ENCODE data around the gene DYRK1A.

Gene DYRK1A

DNA sequence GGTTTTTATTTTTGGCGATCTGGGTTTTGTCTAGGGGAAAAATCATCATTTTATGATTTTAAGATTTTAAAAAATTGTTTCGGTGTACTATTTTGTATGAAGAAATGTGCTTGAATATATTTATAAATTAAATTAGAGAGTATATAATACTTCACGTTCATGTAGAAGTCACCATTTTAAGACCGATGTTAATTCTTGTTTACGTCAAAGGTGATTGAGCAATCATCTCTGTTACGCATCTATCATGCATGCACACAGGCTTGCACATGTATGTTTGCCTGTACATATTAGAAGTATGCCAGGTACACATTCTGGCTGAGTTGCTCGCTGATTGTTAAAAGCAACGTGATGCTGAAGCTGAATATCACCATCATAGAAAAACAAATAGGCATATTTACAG is 54.7 kb downstream of the DYRK1A start:
- no peak for DNase-seq

- no peak for DNase-seq
These were observed 55.8 kb downstream of the DYRK1A start for GRCh38 chr21:37422382-37422781.

GRCh38 chr21:37423103-37423502 is 56.5 kb downstream of the DYRK1A start:
- no peak for DNase-seq

GRCh38 chr21:37424396-37424795 is 57.8 kb downstream of the DYRK1A start:
- DNase-seq = no peak

- DNase-seq = no peak
These were observed 58.4 kb downstream of the DYRK1A start for GRCh38 chr21:37425001-37425400.

- no peak for DNase-seq
These were observed 59.1 kb downstream of the DYRK1A start for GRCh38 chr21:37425684-37426083.

DNA sequence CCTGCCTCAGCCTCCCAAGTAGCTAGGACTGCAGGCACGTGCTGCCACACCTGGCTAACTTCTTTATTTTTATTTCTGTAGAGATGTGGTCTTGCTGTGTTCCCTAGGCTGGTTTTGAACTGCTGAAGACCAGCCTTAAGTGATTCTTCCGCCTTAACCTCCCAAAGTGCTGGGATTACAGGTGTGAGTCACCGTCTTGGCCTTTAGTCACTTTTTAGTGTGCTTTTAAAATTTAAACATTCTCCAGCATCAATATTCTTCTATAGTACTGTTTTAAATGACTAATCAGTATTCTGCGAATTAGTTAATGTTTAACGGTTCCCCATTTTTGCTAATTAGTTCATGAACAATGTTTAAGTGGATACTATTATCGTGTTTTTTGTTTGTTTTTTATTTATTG is 60.6 kb downstream of the DYRK1A start:
- no peak for DNase-seq

GRCh38 chr21:37429356-37429755 is 62.8 kb downstream of the DYRK1A start:
- DNase-seq = no peak

- no peak for DNase-seq
These were observed 63.7 kb downstream of the DYRK1A start for GRCh38 chr21:37430184-37430821.

- no peak for DNase-seq
These were observed 64.7 kb downstream of the DYRK1A start for GRCh38 chr21:37431243-37431642.

- DNase-seq = no peak
These were observed 66.3 kb downstream of the DYRK1A start for GRCh38 chr21:37432710-37433455.

- no peak for DNase-seq
These were observed 66.9 kb downstream of the DYRK1A start for GRCh38 chr21:37433456-37433840.

DNA sequence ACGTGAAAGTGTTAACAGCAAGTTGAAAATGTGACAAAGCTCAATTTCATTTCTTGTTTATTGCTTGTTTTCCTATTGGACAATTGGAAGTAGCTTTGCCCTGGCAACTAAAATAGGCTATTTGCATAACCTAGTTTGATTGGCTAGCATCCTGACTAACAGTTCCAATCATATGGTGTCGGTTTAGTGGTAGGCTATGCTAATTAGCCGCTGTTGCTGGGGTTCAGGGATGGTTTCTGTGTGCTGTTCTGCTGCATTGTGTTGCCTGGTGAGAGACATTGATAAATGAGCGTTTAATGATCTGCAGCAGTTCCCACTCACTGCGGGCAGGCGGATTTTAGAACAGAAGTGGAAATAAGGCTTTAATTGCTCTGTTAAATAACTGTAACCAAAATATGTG is 68.5 kb downstream of the DYRK1A start:
- DNase-seq = peak; percentile 28

DNA sequence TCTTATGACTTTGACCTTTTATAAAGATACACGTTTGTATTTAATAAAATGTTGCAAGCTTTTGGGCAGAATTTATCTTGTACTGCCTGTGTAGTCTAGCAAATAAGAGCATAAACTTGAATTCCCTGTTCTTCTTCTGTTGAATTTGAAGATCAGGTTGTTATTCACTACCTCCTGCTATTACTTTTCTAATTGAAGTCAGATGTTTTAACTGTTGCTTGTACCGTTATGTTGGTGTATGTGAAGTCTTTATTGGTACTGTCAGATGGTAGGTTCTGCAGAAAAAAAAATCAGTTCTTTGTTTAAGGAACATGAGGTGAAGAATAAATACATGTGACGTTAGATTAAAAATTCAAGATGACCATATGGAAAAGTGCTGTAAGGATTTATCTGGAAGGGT is 69.1 kb downstream of the DYRK1A start:
- no peak for DNase-seq

- no peak for DNase-seq
These were observed 69.6 kb downstream of the DYRK1A start for GRCh38 chr21:37436174-37436573.

DNA sequence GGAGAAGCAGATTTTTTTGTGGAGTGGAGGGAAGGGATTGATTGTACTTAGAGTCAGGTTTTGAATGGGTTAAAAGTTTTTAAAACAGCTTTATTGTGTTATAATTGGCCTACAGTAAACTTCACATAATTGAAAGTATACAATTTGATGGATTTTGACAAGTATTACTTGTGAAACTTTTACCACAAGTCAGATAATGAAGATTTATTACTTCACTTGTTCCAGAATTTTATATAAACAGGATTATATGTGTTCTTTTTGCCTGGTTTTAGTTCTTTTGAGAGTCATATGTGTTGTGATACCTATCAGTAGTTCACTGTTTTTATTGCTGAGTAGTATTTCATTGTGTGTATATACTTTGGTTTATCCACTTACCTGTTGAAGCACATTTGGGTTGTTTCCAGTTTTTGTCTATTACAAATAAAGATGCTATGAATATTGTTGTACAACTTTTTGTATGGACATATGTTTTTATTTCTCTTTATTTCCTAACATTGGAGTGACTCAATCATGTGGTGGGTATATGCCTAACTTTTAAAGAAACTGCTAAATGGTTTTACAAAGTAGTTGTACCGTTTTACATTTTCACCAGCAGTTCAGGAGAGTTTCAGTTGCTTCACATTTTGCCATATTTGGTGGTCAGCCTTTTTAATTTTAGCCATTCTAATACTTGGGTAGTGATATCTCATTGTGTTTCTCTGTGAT is 71.0 kb downstream of the DYRK1A start:
- DNase-seq = no peak

GRCh38 chr21:37443683-37444082 is 77.1 kb downstream of the DYRK1A start:
- no peak for DNase-seq

DNA sequence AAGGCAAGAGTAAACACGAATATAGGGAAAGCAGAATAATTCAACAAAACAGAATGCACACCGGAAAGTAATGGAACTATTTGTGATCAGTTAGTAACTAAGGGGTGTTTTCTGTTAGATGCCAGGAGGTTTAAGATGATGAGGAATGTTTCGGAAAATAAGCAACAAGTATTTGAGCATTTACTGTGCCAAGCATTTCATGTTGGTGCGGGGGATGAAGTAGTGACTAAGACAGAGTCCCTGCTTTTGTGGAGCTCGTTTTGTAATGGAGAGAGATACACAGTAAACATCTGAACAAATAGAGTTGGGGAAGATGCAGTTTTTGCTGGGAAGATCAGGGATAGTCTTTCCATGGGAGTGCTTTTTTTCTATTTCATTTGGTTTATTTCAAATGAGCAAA is 78.7 kb downstream of the DYRK1A start:
- no peak for DNase-seq

DNA sequence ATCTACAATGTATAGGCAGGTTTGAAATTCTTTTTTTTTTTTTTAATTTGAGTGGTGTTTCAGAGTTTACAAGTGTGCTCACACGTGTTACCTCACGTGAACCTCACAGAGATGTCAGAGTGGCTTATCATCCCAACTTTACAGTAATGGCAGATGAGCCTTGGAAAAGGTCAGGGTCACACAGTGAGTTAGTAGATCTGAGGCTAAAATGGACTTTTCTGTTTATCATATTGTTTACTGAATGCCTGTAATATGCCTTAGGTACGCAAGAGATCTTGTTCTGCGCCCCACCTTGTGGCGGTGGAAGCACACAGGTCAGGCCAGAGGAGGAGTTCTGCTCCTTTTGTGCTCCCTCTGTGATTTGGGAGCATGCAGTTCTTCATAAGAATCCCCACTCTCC is 80.0 kb downstream of the DYRK1A start:
- no peak for DNase-seq

GRCh38 chr21:37447288-37447936 is 80.8 kb downstream of the DYRK1A start:
- DNase-seq = no peak

- no peak for DNase-seq
These were observed 82.8 kb downstream of the DYRK1A start for GRCh38 chr21:37449302-37449937.

GRCh38 chr21:37450445-37450941 is 83.9 kb downstream of the DYRK1A start:
- no peak for DNase-seq

DNA sequence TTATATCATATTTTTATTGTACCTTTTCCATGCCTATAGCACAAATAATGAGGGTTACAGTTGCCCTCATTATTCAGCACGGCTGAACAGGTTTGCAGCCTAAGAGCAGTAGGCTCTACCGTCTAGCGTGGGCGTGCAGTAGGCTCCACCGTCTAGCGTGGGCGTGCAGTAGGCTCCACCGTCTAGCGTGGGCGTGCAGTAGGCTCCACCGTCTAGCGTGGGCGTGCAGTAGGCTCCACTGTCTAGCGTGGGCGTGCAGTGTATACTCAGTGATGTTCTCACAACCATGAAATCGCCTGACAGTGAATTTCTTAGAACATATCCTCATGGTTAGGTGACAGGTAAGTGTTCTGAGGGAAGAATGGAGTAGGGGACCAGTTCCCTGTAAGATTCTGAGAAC is 84.9 kb downstream of the DYRK1A start:
- no peak for DNase-seq
